Esophagus squamous epithelium (tissue), 5 donors: ENCODE results near the gene DNAAF5. TPM values are rescaled to one million over a fixed set of nuclear protein-coding genes. Genes with fewer than 3 reads are reported as not detected.

Source experiments
- DNase-seq: peaks from one replicate; lab custom pipeline; 2025; lab: John Stamatoyannopoulos, UW
- H3K27ac ChIP-seq, 4 donors: fragments of 200-600 bp; sonication (generic); one replicate each; pipeline ENCODE4 v1.5.1; 2016 to 2019; ENCODE audit warnings: mild to moderate bottlenecking in 1 of 4
- H3K27me3 ChIP-seq, 4 donors: fragments of 200-600 bp; sonication (generic); 1 replicate in 3 of 4; 2 replicates in 1 of 4; pipeline versions ENCODE4 v1.5.1 to v1.6.0; 2017 to 2021; ENCODE audit warnings: antibody characterized with exemption in 1 of 4
- H3K36me3 ChIP-seq, 3 donors: fragments of 200-600 bp; sonication (generic); one replicate each; pipeline ENCODE4 v1.5.1; 2016 to 2019
- H3K4me1 ChIP-seq, 3 donors: fragments of 200-600 bp; sonication (generic); one replicate each; pipeline ENCODE4 v1.5.1; 2017 to 2019
- H3K4me3 ChIP-seq, 4 donors: fragments of 200-600 bp; sonication (generic); 1 replicate in 3 of 4; 2 replicates in 1 of 4; pipeline ENCODE4 v1.5.1; 2016 to 2019; ENCODE audit warnings: mild to moderate bottlenecking in 2 of 4, moderate library complexity in 1 of 4
- H3K9me3 ChIP-seq, 3 donors: fragments of 200-600 bp; sonication (generic); one replicate each; pipeline ENCODE4 v1.5.1; 2016 to 2019
- POLR2A ChIP-seq, 4 donors: fragments of 450-650 bp; IDR thresholded peaks; one replicate each; pipeline ENCODE4 v1.6.1; 2017; ENCODE audit warnings: antibody characterized with exemption in 4 of 4, mild to moderate bottlenecking in 4 of 4, moderate library complexity in 3 of 4
- WGBS, 2 donors: methylation state at CpG; one replicate each; pipeline ENCODE4 v1.1.5; 2018; 5-methylcytosine and 5-hydroxymethylcytosine counted together
- intact Hi-C: fragments of 100-400 bp; cut with DNase I; formaldehyde crosslinking; loops from one replicate; pipeline ENCODE4 v1.15.0; 2022
- total RNA-seq, 4 donors: library from RNA; depleted of rRNA; stranded (reverse); fragments of >200 nt; gene quantifications; one replicate each; pipeline ENCODE4 v1.1.0, GENCODE V29; 2016
- TF ChIP-seq, protein P1 (sequence below), 6 experiments: fragments of 450-650 bp in 4 of 6; fragments of 200-600 bp in 2 of 6; sonication (generic) in 2 of 6; IDR thresholded peaks; one replicate each; pipeline ENCODE4 v1.5.1; 2016 to 2019; ENCODE audit warnings: antibody characterized with exemption in 6 of 6, mild to moderate bottlenecking in 4 of 6, moderate library complexity in 4 of 6
- donor health status: DM: yes; HTN: yes; CAD: no.

DNAAF5 gene
- total RNA-seq, 4 donors from 2014 or later: 23.7 to 30.1 (median 28.2) TPM

DNA sequence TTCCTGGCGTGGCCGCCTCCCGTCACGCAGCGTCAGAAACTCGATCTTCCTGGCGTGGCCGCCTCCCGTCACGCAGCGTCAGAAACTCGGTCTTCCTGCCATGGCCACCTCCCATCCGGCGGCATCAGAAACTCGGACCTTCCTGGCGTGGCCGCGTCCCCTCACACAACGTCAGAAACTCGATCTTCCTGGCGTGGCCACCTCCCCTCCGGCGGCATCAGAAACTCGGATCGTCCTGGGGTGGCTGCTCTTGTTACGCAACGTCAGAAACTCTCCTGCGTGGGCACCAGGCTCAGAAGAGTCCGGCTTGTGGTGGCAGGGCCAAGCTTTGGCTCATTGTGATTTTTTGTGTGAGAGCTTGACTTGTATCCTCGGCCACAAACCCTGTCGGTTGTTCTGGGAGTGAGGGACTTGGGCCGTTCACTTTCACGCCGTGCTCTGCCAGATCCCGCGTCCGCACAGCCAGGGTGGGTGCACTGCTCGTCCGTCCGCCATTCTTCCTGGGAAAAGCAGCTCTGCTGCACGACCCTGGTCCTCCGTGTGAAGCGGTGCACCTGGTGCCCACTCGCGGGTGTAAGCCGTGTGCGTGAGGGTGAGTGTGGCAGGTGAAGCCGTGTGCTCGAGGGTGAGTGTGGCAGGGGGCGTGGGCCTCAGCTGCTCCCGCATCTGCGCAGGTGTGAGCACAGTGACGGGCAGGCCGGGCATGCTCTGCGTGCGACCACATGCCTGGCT lies 56.4 kb downstream of the DNAAF5 start:
- Histone ChIP-seq H3K4me1 (peaks cover 0 to 22% (median 0%) of the 10 kb centered on the region in 3 donors), H3K27me3 (no peaks in the 10 kb centered on the region), H3K27ac (no peak overlapping the region), H3K4me3 (no peak overlapping the region), H3K36me3 (peaks cover 6 to 88% (median 8%) of the 10 kb centered on the region in 3 donors), H3K9me3 (no peaks in the 10 kb centered on the region)
- intact Hi-C loops: no loop called here
- WGBS, 2 donors: 94 to 95% methylated on average over 25 to 37 of the region's 56 CpGs
- no peak for DNase-seq
- TF ChIP-seq, protein P1, sequence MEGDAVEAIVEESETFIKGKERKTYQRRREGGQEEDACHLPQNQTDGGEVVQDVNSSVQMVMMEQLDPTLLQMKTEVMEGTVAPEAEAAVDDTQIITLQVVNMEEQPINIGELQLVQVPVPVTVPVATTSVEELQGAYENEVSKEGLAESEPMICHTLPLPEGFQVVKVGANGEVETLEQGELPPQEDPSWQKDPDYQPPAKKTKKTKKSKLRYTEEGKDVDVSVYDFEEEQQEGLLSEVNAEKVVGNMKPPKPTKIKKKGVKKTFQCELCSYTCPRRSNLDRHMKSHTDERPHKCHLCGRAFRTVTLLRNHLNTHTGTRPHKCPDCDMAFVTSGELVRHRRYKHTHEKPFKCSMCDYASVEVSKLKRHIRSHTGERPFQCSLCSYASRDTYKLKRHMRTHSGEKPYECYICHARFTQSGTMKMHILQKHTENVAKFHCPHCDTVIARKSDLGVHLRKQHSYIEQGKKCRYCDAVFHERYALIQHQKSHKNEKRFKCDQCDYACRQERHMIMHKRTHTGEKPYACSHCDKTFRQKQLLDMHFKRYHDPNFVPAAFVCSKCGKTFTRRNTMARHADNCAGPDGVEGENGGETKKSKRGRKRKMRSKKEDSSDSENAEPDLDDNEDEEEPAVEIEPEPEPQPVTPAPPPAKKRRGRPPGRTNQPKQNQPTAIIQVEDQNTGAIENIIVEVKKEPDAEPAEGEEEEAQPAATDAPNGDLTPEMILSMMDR (IDR thresholded peaks at IDR 0.05): no peak
- TF ChIP-seq POLR2A (IDR thresholded peaks at IDR 0.05): no peak

DNA sequence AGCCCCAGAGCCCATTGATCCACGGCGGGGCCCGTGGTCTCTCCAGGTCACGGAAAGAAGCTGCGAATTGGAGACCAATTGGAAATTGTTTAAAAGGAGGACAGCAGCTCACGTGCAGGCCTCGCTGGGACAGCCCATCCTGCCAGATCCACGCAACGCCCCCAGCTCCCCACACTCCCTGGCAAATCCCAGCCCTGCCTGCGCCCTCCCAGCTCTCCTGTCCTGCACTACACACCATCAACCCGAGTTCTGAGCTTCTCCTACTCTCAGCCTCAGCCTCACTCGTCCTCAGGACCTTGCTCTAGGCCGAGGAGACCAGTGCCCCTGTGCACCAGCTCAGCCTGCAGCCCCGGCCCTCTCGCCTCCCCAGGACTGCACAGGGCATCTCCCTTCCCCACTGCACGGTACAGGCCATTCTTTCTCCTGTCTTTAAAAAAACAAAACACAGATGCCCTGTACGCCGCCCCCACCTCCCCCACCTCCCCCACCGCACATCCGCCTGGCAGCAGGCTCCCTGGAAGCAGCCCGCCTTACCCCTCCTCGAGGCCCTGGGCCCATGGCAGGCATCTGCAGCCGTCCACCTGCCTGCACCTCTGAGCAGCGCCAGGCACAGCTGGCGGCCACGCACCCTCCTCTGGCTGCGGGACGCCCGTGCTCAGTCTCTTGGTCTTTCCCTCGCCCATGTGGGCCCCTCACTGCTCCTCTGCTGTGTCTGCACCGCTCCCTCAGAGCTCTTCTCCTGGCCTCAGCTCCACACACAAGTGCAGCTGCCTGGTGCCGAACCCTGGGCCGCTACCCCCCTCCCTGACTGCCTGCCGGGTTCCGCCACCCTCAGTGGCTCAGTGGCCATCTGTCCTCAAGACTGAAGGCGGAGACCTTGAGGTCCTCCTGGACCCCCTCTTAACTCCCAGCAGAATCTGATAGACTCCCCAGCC lies 57.3 kb downstream of the DNAAF5 start:
- H3K36me3 ChIP-seq: peaks cover 6 to 83% (median 8%) of the 10 kb centered on the region in 3 donors
- H3K27ac ChIP-seq: no peak overlapping the region
- no peak for DNase-seq
- no peaks in the 10 kb centered on the region for H3K27me3 ChIP-seq
- intact Hi-C loops: no loop called here
- TF ChIP-seq, protein P1 (IDR thresholded peaks at IDR 0.05): no peak
- TF ChIP-seq POLR2A (IDR thresholded peaks at IDR 0.05): no peak
- H3K4me3 ChIP-seq: no peak overlapping the region
- 90 to 93% methylated on average over 21 to 26 of the region's 36 CpGs for WGBS, 2 donors
- H3K4me1 ChIP-seq: peaks cover 0 to 18% (median 0%) of the 10 kb centered on the region in 3 donors
- no peaks in the 10 kb centered on the region for H3K9me3 ChIP-seq

DNA sequence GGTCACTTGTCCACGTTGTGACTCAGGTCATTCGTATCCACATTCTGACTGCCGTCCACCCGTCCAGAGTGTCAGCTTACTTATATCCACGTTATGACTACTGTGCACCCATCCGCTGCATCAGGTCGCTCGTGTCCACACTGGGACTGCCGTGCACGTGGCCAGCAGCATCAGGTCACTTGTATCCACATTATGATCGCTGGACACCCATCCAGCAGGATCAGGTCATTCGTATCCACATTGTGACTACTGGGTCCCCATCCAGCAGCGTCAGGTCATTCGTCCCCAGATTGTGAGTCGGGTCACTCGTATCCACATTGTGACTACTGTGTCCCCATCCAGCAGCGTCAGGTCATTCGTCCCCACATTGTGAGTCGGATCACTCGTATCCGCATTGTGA lies 58.5 kb downstream of the DNAAF5 start:
- 89 to 92% methylated on average over 21 of the region's 21 CpGs for WGBS, 2 donors
- Histone ChIP-seq H3K4me1 (peaks cover 0 to 6% (median 0%) of the 10 kb centered on the region in 3 donors), H3K27ac (no peak overlapping the region), H3K36me3 (peaks cover 6 to 72% (median 8%) of the 10 kb centered on the region in 3 donors), H3K27me3 (no peaks in the 10 kb centered on the region), H3K4me3 (no peak overlapping the region), H3K9me3 (no peaks in the 10 kb centered on the region)
- no peak for DNase-seq
- intact Hi-C loops: loop anchor here (5.0 kb wide), 1 partner anchor 87 kb away; no protein-coding TSS in a partner anchor
- TF ChIP-seq, protein P1 (IDR thresholded peaks at IDR 0.05): no peak
- TF ChIP-seq POLR2A (IDR thresholded peaks at IDR 0.05): no peak

DNA sequence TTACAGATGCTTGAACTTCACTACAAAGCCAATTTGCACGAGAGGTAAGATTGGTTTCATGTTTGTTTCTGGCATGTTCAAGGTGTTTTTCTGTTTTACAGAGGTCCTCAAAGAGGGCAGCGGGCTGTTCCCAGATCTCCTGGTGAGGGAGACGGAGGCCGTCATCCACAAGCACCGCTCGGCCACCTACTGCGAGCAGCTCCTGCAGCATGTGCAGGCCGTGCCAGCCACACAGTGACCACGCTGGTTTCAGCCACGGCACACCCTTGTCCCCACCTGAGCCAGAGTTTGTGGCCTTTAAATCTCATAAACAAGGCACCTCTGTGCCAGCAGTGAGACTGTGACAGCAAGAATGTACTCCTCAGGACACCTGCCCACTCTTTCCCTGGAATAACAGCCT lies 58.9 kb downstream of the DNAAF5 start:
- DNase-seq: no peak
- H3K27me3 ChIP-seq: no peaks in the 10 kb centered on the region
- WGBS, 2 donors: 85% methylated on average over 8 of the region's 10 CpGs; no CpG with 5 or more reads in 1 of the 2 donors
- no peak overlapping the region for H3K27ac ChIP-seq
- no peaks in the 10 kb centered on the region for H3K9me3 ChIP-seq
- intact Hi-C loops: loop anchor here (5.0 kb wide), 1 partner anchor 87 kb away; no protein-coding TSS in a partner anchor
- H3K4me3 ChIP-seq: no peak overlapping the region
- H3K36me3 ChIP-seq: peaks cover 6 to 67% (median 8%) of the 10 kb centered on the region in 3 donors
- TF ChIP-seq, protein P1 (IDR thresholded peaks at IDR 0.05): no peak
- TF ChIP-seq POLR2A (IDR thresholded peaks at IDR 0.05): no peak
- peaks cover 0 to 6% (median 0%) of the 10 kb centered on the region in 3 donors for H3K4me1 ChIP-seq
